Activated B cell treated with CpG ODN at 0.5 μM for 24 hours (primary cell): Measurements from ENCODE around the gene KCNC2. TPM values are rescaled to one million over a fixed set of nuclear protein-coding genes. Genes with fewer than 3 reads are reported as not detected.

ENCODE experiments used
- ATAC-seq: fragments of 200-7000 bp; cut with Tn5 transposase; one replicate; pipeline ENCODE4 v1.10.0; 2021; ENCODE audit warnings: low read depth, mild to moderate bottlenecking, moderate library complexity
- CTCF ChIA-PET: fragments of 350-600 bp; sonication (Branson Sonifier 250); formaldehyde crosslinking; loops from one replicate; lab custom pipeline; 2021; ENCODE audit warnings: antibody characterized with exemption; lab: Charles Lee
- POLR2A ChIA-PET: fragments of 350-600 bp; sonication (Branson Sonifier 250); formaldehyde crosslinking; loops from one replicate; lab custom pipeline; 2021; ENCODE audit warnings: antibody characterized with exemption; lab: Charles Lee
- DNase-seq: peaks from one replicate; pipeline ENCODE4 v3.0.0; 2022
- H3K27ac Mint-ChIP-seq: one replicate; pipeline ENCODE4 v1.8.0; 2020; ENCODE audit warnings: mixed read lengths
- H3K27me3 Mint-ChIP-seq: one replicate; pipeline ENCODE4 v1.8.0; 2021; ENCODE audit warnings: mixed read lengths
- H3K36me3 Mint-ChIP-seq: one replicate; pipeline ENCODE4 v1.8.0; 2021; ENCODE audit warnings: low read depth, mixed read lengths
- H3K4me1 Mint-ChIP-seq: one replicate; pipeline ENCODE4 v1.8.0; 2021; ENCODE audit warnings: mixed read lengths
- H3K4me3 Mint-ChIP-seq: one replicate; pipeline ENCODE4 v1.8.0; 2020; ENCODE audit warnings: mild to moderate bottlenecking, mixed read lengths
- H3K9me3 Mint-ChIP-seq: one replicate; pipeline ENCODE4 v1.8.0; 2020; ENCODE audit warnings: mixed read lengths
- CTCF ChIP-seq: fragments of 200-600 bp; IDR thresholded peaks from one replicate; pipeline ENCODE4 v1.8.0; 2022; ENCODE audit warnings: antibody characterized with exemption, mild to moderate bottlenecking
- intact Hi-C: fragments of 100-400 bp; cut with micrococcal nuclease; formaldehyde crosslinking; loops from one replicate; pipeline ENCODE4 v1.15.1; 2024
- total RNA-seq: library from RNA; stranded (reverse); gene quantifications from 2 replicates; pipeline ENCODE4 v1.2.3, GENCODE V29; 2022

Gene KCNC2
- total RNA-seq, 1 donor from 2014 or later: not detected

- no peaks in the 10 kb centered on the region for H3K9me3 Mint-ChIP-seq
- TF ChIP-seq CTCF: no peak
- no peak overlapping the region for H3K4me3 Mint-ChIP-seq
- no peaks in the 10 kb centered on the region for H3K4me1 Mint-ChIP-seq
- no peak for ATAC-seq
- intact Hi-C loops: no loop called here
- POLR2A ChIA-PET: no interaction called here
- no peak overlapping the region for H3K27ac Mint-ChIP-seq
- no peak for DNase-seq
- H3K27me3 Mint-ChIP-seq: no peaks in the 10 kb centered on the region
- CTCF ChIA-PET: no interaction called here
- no peaks in the 10 kb centered on the region for H3K36me3 Mint-ChIP-seq
These were observed 105.8 kb downstream of the KCNC2 start for GRCh38 chr12:75103822-75104221.

- H3K27ac Mint-ChIP-seq: no peak overlapping the region
- H3K4me1 Mint-ChIP-seq: no peaks in the 10 kb centered on the region
- no peak overlapping the region for H3K4me3 Mint-ChIP-seq
- ChIA-PET POLR2A (no interaction called here), CTCF (no interaction called here)
- DNase-seq (no peak), ATAC-seq (no peak)
- H3K9me3 Mint-ChIP-seq: no peaks in the 10 kb centered on the region
- H3K36me3 Mint-ChIP-seq: no peaks in the 10 kb centered on the region
- no peak for TF ChIP-seq CTCF
- no peaks in the 10 kb centered on the region for H3K27me3 Mint-ChIP-seq
- intact Hi-C loops: no loop called here
These were observed 107.9 kb downstream of the KCNC2 start for GRCh38 chr12:75101781-75102180.

GRCh38 chr12:75099210-75099609 lies 110.4 kb downstream of the KCNC2 start:
- no peak for ATAC-seq
- Mint-ChIP-seq H3K27me3 (no peaks in the 10 kb centered on the region), H3K36me3 (no peaks in the 10 kb centered on the region), H3K4me3 (no peak overlapping the region), H3K9me3 (no peaks in the 10 kb centered on the region), H3K4me1 (no peaks in the 10 kb centered on the region), H3K27ac (no peak overlapping the region)
- POLR2A ChIA-PET: no interaction called here
- no peak for TF ChIP-seq CTCF
- CTCF ChIA-PET: no interaction called here
- no peak for DNase-seq
- intact Hi-C loops: no loop called here

GRCh38 chr12:75097003-75097402 lies 112.6 kb downstream of the KCNC2 start:
- Mint-ChIP-seq H3K27ac (no peak overlapping the region), H3K36me3 (no peaks in the 10 kb centered on the region), H3K27me3 (no peaks in the 10 kb centered on the region), H3K4me3 (no peak overlapping the region), H3K4me1 (no peaks in the 10 kb centered on the region), H3K9me3 (no peaks in the 10 kb centered on the region)
- ATAC-seq (no peak), DNase-seq (no peak)
- CTCF ChIA-PET: no interaction called here
- intact Hi-C loops: no loop called here
- POLR2A ChIA-PET: no interaction called here
- TF ChIP-seq CTCF: no peak

- Mint-ChIP-seq H3K27me3 (no peaks in the 10 kb centered on the region), H3K27ac (no peak overlapping the region), H3K9me3 (peaks cover 2% of the 10 kb centered on the region), H3K4me1 (no peaks in the 10 kb centered on the region), H3K4me3 (no peak overlapping the region), H3K36me3 (no peaks in the 10 kb centered on the region)
- POLR2A ChIA-PET: no interaction called here
- no peak for ATAC-seq
- intact Hi-C loops: no loop called here
- CTCF ChIA-PET: no interaction called here
- no peak for TF ChIP-seq CTCF
- no peak for DNase-seq
These were observed 122.0 kb downstream of the KCNC2 start for GRCh38 chr12:75087654-75088053.
